PC-3 (cell line): Measurements from ENCODE around the gene TANGO2. TPM values are rescaled to one million over a fixed set of nuclear protein-coding genes. Genes with fewer than 3 reads are reported as not detected.

Experiments used
- ATAC-seq: fragments of 200-7000 bp; cut with Tn5 transposase; 2 replicates; pipeline ENCODE4 v1.9.1; 2020; ENCODE audit warnings: mild to moderate bottlenecking, moderate library complexity
- BruUV-seq: library from RNA; stranded (reverse); fragments of 400-500 nt; replicated peaks from 2 replicates; lab custom pipeline; 2021; lab: Mats Ljungman, UMichigan
- CTCF ChIA-PET: fragments of 300-600 bp; sonication (Branson Sonifier 250); formaldehyde crosslinking; loops from one replicate; lab custom pipeline; 2022; ENCODE audit warnings: antibody characterized with exemption; lab: Charles Lee
- POLR2A ChIA-PET: fragments of 300-600 bp; sonication (Branson Sonifier 250); formaldehyde crosslinking; loops from one replicate; lab custom pipeline; 2022; ENCODE audit warnings: antibody characterized with exemption; ENCODE audit not compliant: unreplicated experiment; lab: Charles Lee
- DNase-seq: peaks from one replicate; pipeline ENCODE4 v3.0.0-alpha.2; 2015
- H2AFZ ChIP-seq: fragments of 300-600 bp; sonication (generic); 2 replicates; pipeline ENCODE4 v1.6.0; 2016; ENCODE audit warnings: antibody characterized with exemption, low read length
- H3F3A ChIP-seq: fragments of 300-600 bp; sonication (generic); one replicate; pipeline ENCODE4 v1.6.0; 2017; ENCODE audit warnings: antibody characterized with exemption, low read length, control low read depth, mild to moderate bottlenecking; ENCODE audit not compliant: unreplicated experiment
- H3K27ac ChIP-seq: fragments of 300-600 bp; sonication (generic); 2 replicates; pipeline ENCODE4 v1.5.1; 2016; ENCODE audit warnings: mild to moderate bottlenecking, low read length
- H3K27me3 ChIP-seq: fragments of 300-600 bp; sonication (generic); 2 replicates; pipeline ENCODE4 v1.6.1; 2016; ENCODE audit warnings: low read length, mixed read lengths
- H3K36me3 ChIP-seq: fragments of 300-600 bp; sonication (generic); 2 replicates; pipeline ENCODE4 v1.6.1; 2016; ENCODE audit warnings: low read depth, mixed run types, low read length, mixed read lengths
- H3K4me1 ChIP-seq: fragments of 300-600 bp; sonication (generic); 2 replicates; pipeline ENCODE4 v1.5.1; 2016; ENCODE audit warnings: low read length; ENCODE audit not compliant: insufficient read depth
- H3K4me2 ChIP-seq: fragments of 300-600 bp; sonication (generic); 2 replicates; pipeline ENCODE4 v1.6.0; 2016; ENCODE audit warnings: low read length
- H3K4me3 ChIP-seq: fragments of 300-600 bp; sonication (generic); 2 replicates; pipeline ENCODE4 v1.5.1; 2016; ENCODE audit warnings: mild to moderate bottlenecking, low read length, mixed read lengths
- H3K79me2 ChIP-seq: fragments of 300-600 bp; sonication (generic); 2 replicates; pipeline ENCODE4 v1.6.1; 2017; ENCODE audit warnings: low read length, mixed read lengths
- H3K9ac ChIP-seq: fragments of 300-600 bp; sonication (generic); 2 replicates; pipeline ENCODE4 v1.6.0; 2016; ENCODE audit warnings: mild to moderate bottlenecking, low read length
- H3K9me2 ChIP-seq: fragments of 300-600 bp; sonication (generic); replicated peaks from 2 replicates; pipeline ENCODE4 v1.6.1; 2016; ENCODE audit warnings: mixed run types, low read length, mixed read lengths
- H3K9me3 ChIP-seq: fragments of 300-600 bp; sonication (generic); 2 replicates; pipeline ENCODE4 v1.6.1; 2016; ENCODE audit warnings: low read length, mixed read lengths
- H4K20me1 ChIP-seq: fragments of 300-600 bp; sonication (generic); 2 replicates; pipeline ENCODE4 v1.6.1; 2016; ENCODE audit warnings: low read length, mixed read lengths
- EZH2 ChIP-seq: fragments of 300-600 bp; sonication (generic); IDR thresholded peaks from one replicate; pipeline ENCODE4 v1.6.1; 2017; ENCODE audit warnings: antibody characterized with exemption, mild to moderate bottlenecking, low read length; ENCODE audit not compliant: unreplicated experiment
- EZH2phosphoT487 ChIP-seq: fragments of 300-600 bp; sonication (generic); IDR thresholded peaks from 2 replicates; pipeline ENCODE4 v1.6.1; 2018; ENCODE audit warnings: mild to moderate bottlenecking, antibody characterized with exemption, low read length, borderline replicate concordance
- intact Hi-C: fragments of 100-400 bp; cut with micrococcal nuclease; formaldehyde crosslinking; loops from 2 replicates; pipeline ENCODE4 v1.9.0; 2023
- total RNA-seq: library from RNA; depleted of rRNA; stranded (reverse); fragments of >200 nt; gene quantifications from 2 replicates; pipeline ENCODE4 v1.2.3, GENCODE V29; 2014
- TF ChIP-seq, protein P1 (sequence below): fragments of 300-600 bp; sonication (generic); conservative IDR thresholded peaks from 2 replicates; pipeline ENCODE4 v1.5.1; 2017; ENCODE audit warnings: antibody characterized with exemption, low read depth, mild to moderate bottlenecking, low read length

The TANGO2 gene
- total RNA-seq, 1 experiment from 2014 or later = 23.5 TPM

DNA sequence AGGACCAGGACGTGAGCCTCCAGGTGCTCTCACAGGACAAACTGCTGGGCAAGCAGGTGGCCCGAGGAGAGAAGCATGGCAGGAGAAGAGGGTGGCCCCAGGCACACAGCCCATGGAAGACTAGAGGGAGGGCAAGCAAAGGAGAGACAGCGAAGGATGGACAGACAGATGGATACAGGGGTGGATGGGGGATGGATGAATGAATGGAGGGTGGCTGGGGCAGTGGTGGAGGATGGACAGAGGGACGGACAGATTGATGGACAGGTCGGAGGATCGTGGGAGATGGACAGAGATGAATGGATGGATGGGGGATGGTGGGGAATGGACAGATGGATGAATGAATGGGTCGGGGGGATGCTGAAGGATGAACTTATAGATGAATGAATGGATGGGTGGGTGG is 27.0 kb upstream of the TANGO2 start:
- no peaks in the 10 kb centered on the region for H3K36me3 ChIP-seq
- H4K20me1 ChIP-seq = no peaks in the 10 kb centered on the region
- TF ChIP-seq, protein P1, sequence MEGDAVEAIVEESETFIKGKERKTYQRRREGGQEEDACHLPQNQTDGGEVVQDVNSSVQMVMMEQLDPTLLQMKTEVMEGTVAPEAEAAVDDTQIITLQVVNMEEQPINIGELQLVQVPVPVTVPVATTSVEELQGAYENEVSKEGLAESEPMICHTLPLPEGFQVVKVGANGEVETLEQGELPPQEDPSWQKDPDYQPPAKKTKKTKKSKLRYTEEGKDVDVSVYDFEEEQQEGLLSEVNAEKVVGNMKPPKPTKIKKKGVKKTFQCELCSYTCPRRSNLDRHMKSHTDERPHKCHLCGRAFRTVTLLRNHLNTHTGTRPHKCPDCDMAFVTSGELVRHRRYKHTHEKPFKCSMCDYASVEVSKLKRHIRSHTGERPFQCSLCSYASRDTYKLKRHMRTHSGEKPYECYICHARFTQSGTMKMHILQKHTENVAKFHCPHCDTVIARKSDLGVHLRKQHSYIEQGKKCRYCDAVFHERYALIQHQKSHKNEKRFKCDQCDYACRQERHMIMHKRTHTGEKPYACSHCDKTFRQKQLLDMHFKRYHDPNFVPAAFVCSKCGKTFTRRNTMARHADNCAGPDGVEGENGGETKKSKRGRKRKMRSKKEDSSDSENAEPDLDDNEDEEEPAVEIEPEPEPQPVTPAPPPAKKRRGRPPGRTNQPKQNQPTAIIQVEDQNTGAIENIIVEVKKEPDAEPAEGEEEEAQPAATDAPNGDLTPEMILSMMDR = no peak
- no peak for TF ChIP-seq EZH2phosphoT487
- TF ChIP-seq EZH2 = no peak
- no peak overlapping the region for H3K9ac ChIP-seq
- no peaks in the 10 kb centered on the region for H3K27me3 ChIP-seq
- intact Hi-C loops = no loop called here
- DNase-seq = no peak
- H3K4me1 ChIP-seq = no peaks in the 10 kb centered on the region
- H3K27ac ChIP-seq = no peak overlapping the region
- no peak overlapping the region for H2AFZ ChIP-seq
- H3K9me2 ChIP-seq = no peaks in the 10 kb centered on the region
- no peak overlapping the region for H3K4me3 ChIP-seq
- CTCF ChIA-PET = no interaction called here
- BruUV-seq = no TSS peak
- no peaks in the 10 kb centered on the region for H3K79me2 ChIP-seq
- no peak overlapping the region for H3K4me2 ChIP-seq
- POLR2A ChIA-PET = no interaction called here
- no peak for ATAC-seq
- no peaks in the 10 kb centered on the region for H3K9me3 ChIP-seq
- H3F3A ChIP-seq = no peaks in the 10 kb centered on the region

GRCh38 chr22:19994851-19995610 is 25.9 kb upstream of the TANGO2 start:
- no peak overlapping the region for H3K27ac ChIP-seq
- no peaks in the 10 kb centered on the region for H3K9me2 ChIP-seq
- no peak overlapping the region for H3K4me3 ChIP-seq
- CTCF ChIA-PET = no interaction called here
- no peak for ATAC-seq
- H3K79me2 ChIP-seq = no peaks in the 10 kb centered on the region
- no peaks in the 10 kb centered on the region for H3F3A ChIP-seq
- DNase-seq = no peak
- H3K4me1 ChIP-seq = no peaks in the 10 kb centered on the region
- no peaks in the 10 kb centered on the region for H4K20me1 ChIP-seq
- no peak overlapping the region for H3K4me2 ChIP-seq
- TF ChIP-seq EZH2phosphoT487 (no peak), EZH2 (no peak)
- TF ChIP-seq, protein P1 = no peak
- H2AFZ ChIP-seq = no peak overlapping the region
- H3K9ac ChIP-seq = no peak overlapping the region
- POLR2A ChIA-PET = no interaction called here
- no TSS peak for BruUV-seq
- intact Hi-C loops = no loop called here
- H3K36me3 ChIP-seq = no peaks in the 10 kb centered on the region
- H3K9me3 ChIP-seq = no peaks in the 10 kb centered on the region
- no peaks in the 10 kb centered on the region for H3K27me3 ChIP-seq

- H3K4me2 ChIP-seq = no peak overlapping the region
- BruUV-seq = no TSS peak
- intact Hi-C loops = no loop called here
- no peaks in the 10 kb centered on the region for H3K4me1 ChIP-seq
- no peak overlapping the region for H3K4me3 ChIP-seq
- H4K20me1 ChIP-seq = no peaks in the 10 kb centered on the region
- H3K9me2 ChIP-seq = no peaks in the 10 kb centered on the region
- ChIA-PET CTCF (no interaction called here), POLR2A (no interaction called here)
- no peak overlapping the region for H3K9ac ChIP-seq
- ATAC-seq (no peak), DNase-seq (no peak)
- no peaks in the 10 kb centered on the region for H3K27me3 ChIP-seq
- no peak overlapping the region for H3K27ac ChIP-seq
- no peaks in the 10 kb centered on the region for H3K36me3 ChIP-seq
- H2AFZ ChIP-seq = no peak overlapping the region
- no peaks in the 10 kb centered on the region for H3K79me2 ChIP-seq
- no peak for TF ChIP-seq EZH2phosphoT487
- TF ChIP-seq EZH2 = no peak
- TF ChIP-seq, protein P1 = no peak
- no peaks in the 10 kb centered on the region for H3F3A ChIP-seq
- H3K9me3 ChIP-seq = no peaks in the 10 kb centered on the region
Measured at GRCh38 chr22:19995611-19996339, 25.1 kb upstream of the TANGO2 start.
